Neural progenitor cell (in vitro differentiated cells): ENCODE measurements around the gene MYO16. TPM values are rescaled to one million over a fixed set of nuclear protein-coding genes. Genes with fewer than 3 reads are reported as not detected.

Experiments
- DNase-seq: peaks from one replicate; pipeline ENCODE4 v3.0.0-alpha.2; 2016; ENCODE audit warnings: low spot score
- H2AFZ ChIP-seq: fragments of 200-600 bp; sonication (generic); replicated peaks from 2 replicates; pipeline ENCODE4 v1.6.1; 2016; ENCODE audit warnings: antibody characterized with exemption
- H3F3A ChIP-seq: fragments of 200-600 bp; sonication (generic); 2 replicates; pipeline ENCODE4 v1.6.1; 2016; ENCODE audit warnings: antibody characterized with exemption, low read depth
- H3K27ac ChIP-seq: fragments of 200-600 bp; sonication (generic); 2 replicates; pipeline ENCODE4 v1.5.1; 2016; ENCODE audit warnings: mild to moderate bottlenecking
- H3K27me3 ChIP-seq: fragments of 200-600 bp; sonication (generic); 2 replicates; pipeline ENCODE4 v1.6.1; 2016; ENCODE audit warnings: mild to moderate bottlenecking, moderate library complexity
- H3K36me3 ChIP-seq: fragments of 200-600 bp; sonication (generic); 2 replicates; pipeline ENCODE4 v1.5.1; 2016
- H3K4me1 ChIP-seq: fragments of 200-600 bp; sonication (generic); 2 replicates; pipeline ENCODE4 v1.6.1; 2016; ENCODE audit warnings: mixed run types
- H3K4me2 ChIP-seq: fragments of 200-600 bp; sonication (generic); 2 replicates; pipeline ENCODE4 v1.6.1; 2016
- H3K4me3 ChIP-seq: fragments of 200-600 bp; sonication (generic); 2 replicates; pipeline ENCODE4 v1.5.1; 2016
- H3K79me2 ChIP-seq: fragments of 200-600 bp; sonication (generic); 2 replicates; pipeline ENCODE4 v1.6.1; 2016; ENCODE audit warnings: low read depth
- H3K9ac ChIP-seq: fragments of 200-600 bp; sonication (generic); 2 replicates; pipeline ENCODE4 v1.6.1; 2016
- H3K9me3 ChIP-seq: fragments of 200-600 bp; sonication (generic); 2 replicates; pipeline ENCODE4 v1.5.1; 2016; ENCODE audit warnings: low read depth
- H4K20me1 ChIP-seq: fragments of 200-600 bp; sonication (generic); 2 replicates; pipeline ENCODE4 v1.6.1; 2016; ENCODE audit warnings: low read depth
- H3K27ac Mint-ChIP-seq: 3 replicates; pipeline ENCODE4 v1.8.0; 2021; ENCODE audit warnings: mixed read lengths
- H3K27me3 Mint-ChIP-seq: 2 replicates; pipeline ENCODE4 v1.8.0; 2022; ENCODE audit warnings: low read depth, mild to moderate bottlenecking, inconsistent platforms, moderate library complexity, mixed read lengths; ENCODE audit not compliant: insufficient read depth
- H3K36me3 Mint-ChIP-seq: 3 replicates; pipeline ENCODE4 v1.8.0; 2021; ENCODE audit warnings: mixed read lengths
- H3K4me1 Mint-ChIP-seq: 3 replicates; pipeline ENCODE4 v1.8.0; 2021; ENCODE audit warnings: mixed read lengths
- H3K4me3 Mint-ChIP-seq: 3 replicates; pipeline ENCODE4 v1.8.0; 2021; ENCODE audit warnings: mild to moderate bottlenecking, moderate library complexity, mixed read lengths
- H3K9me3 Mint-ChIP-seq: 3 replicates; pipeline ENCODE4 v1.8.0; 2020; ENCODE audit warnings: mixed read lengths
- CTCF ChIP-seq: fragments of 200-600 bp; sonication (generic); IDR thresholded peaks from 2 replicates; pipeline ENCODE4 v1.5.1; 2017; ENCODE audit warnings: antibody characterized with exemption, mild to moderate bottlenecking
- EZH2 ChIP-seq: fragments of 200-600 bp; sonication (generic); IDR thresholded peaks from 2 replicates; pipeline ENCODE4 v1.6.1; 2017; ENCODE audit warnings: antibody characterized with exemption, mild to moderate bottlenecking, moderate library complexity
- EZH2phosphoT487 ChIP-seq: fragments of 200-600 bp; sonication (generic); IDR thresholded peaks from 2 replicates; pipeline ENCODE4 v1.6.1; 2017; ENCODE audit warnings: antibody characterized with exemption
- total RNA-seq: library from RNA; depleted of rRNA; stranded (reverse); fragments of >200 nt; gene quantifications from 2 replicates; pipeline ENCODE4 v1.2.3, GENCODE V29; 2015; ENCODE audit warnings: low replicate concordance

The MYO16 gene
- total RNA-seq, 1 donor from 2014 or later, result 0.41 TPM

- Histone ChIP-seq H3K4me2 (no peak overlapping the region), H3F3A (no peaks in the 10 kb centered on the region), H3K27me3 (no peaks in the 10 kb centered on the region), H3K4me3 (no peak overlapping the region), H4K20me1 (no peaks in the 10 kb centered on the region), H3K4me1 (peaks cover 21% of the 10 kb centered on the region), H3K79me2 (no peaks in the 10 kb centered on the region), H3K36me3 (no peaks in the 10 kb centered on the region), H2AFZ (no peak overlapping the region), H3K27ac (no peak overlapping the region), H3K9ac (no peak overlapping the region), H3K9me3 (no peaks in the 10 kb centered on the region)
- Mint-ChIP-seq H3K27ac (no peak overlapping the region), H3K4me1 (peaks cover 37% of the 10 kb centered on the region), H3K36me3 (peaks cover 4% of the 10 kb centered on the region), H3K27me3 (no peaks in the 10 kb centered on the region), H3K9me3 (peaks cover 2% of the 10 kb centered on the region), H3K4me3 (no peak overlapping the region)
- DNase-seq, result no peak
- TF ChIP-seq EZH2phosphoT487 (no peak), EZH2 (no peak), CTCF (no peak)
Measured at GRCh38 chr13:109207622-109208021, 578.2 kb downstream of the MYO16 start.

GRCh38 chr13:109208522-109208921 lies 579.1 kb downstream of the MYO16 start:
- H3K27me3 Mint-ChIP-seq, result no peaks in the 10 kb centered on the region
- H3K27ac Mint-ChIP-seq, result no peak overlapping the region
- no peak overlapping the region for H3K4me3 ChIP-seq
- no peak overlapping the region for H3K4me2 ChIP-seq
- no peak overlapping the region for H3K27ac ChIP-seq
- no peaks in the 10 kb centered on the region for H3K27me3 ChIP-seq
- H3K9me3 ChIP-seq, result no peaks in the 10 kb centered on the region
- H2AFZ ChIP-seq, result no peak overlapping the region
- no peak overlapping the region for H3K9ac ChIP-seq
- H4K20me1 ChIP-seq, result no peaks in the 10 kb centered on the region
- H3K9me3 Mint-ChIP-seq, result peaks cover 2% of the 10 kb centered on the region
- no peak overlapping the region for H3K4me3 Mint-ChIP-seq
- TF ChIP-seq EZH2 (no peak), EZH2phosphoT487 (no peak), CTCF (no peak)
- H3F3A ChIP-seq, result no peaks in the 10 kb centered on the region
- H3K36me3 ChIP-seq, result no peaks in the 10 kb centered on the region
- peaks cover 32% of the 10 kb centered on the region for H3K4me1 Mint-ChIP-seq
- peaks cover 6% of the 10 kb centered on the region for H3K36me3 Mint-ChIP-seq
- DNase-seq, result no peak
- H3K79me2 ChIP-seq, result no peaks in the 10 kb centered on the region
- H3K4me1 ChIP-seq, result peaks cover 21% of the 10 kb centered on the region

GRCh38 chr13:109209526-109209925 lies 580.1 kb downstream of the MYO16 start:
- H3K4me3 Mint-ChIP-seq, result no peak overlapping the region

More at GRCh38 chr13:109209526-109209925, 580.1 kb downstream of the MYO16 start:
- H3K79me2 ChIP-seq, result no peaks in the 10 kb centered on the region
- no peaks in the 10 kb centered on the region for H4K20me1 ChIP-seq
- no peak overlapping the region for H2AFZ ChIP-seq
- DNase-seq, result no peak
- H3K9me3 Mint-ChIP-seq, result peaks cover 2% of the 10 kb centered on the region
- no peaks in the 10 kb centered on the region for H3K27me3 Mint-ChIP-seq
- H3K36me3 Mint-ChIP-seq, result peaks cover 6% of the 10 kb centered on the region
- H3K27ac ChIP-seq, result no peak overlapping the region
- H3K4me2 ChIP-seq, result no peak overlapping the region
- H3K4me3 ChIP-seq, result no peak overlapping the region
- no peak overlapping the region for H3K9ac ChIP-seq
- no peak for TF ChIP-seq EZH2
- no peak for TF ChIP-seq CTCF
- TF ChIP-seq EZH2phosphoT487, result no peak
- H3K4me1 ChIP-seq, result peaks cover 17% of the 10 kb centered on the region
- H3K36me3 ChIP-seq, result no peaks in the 10 kb centered on the region
- H3K27me3 ChIP-seq, result no peaks in the 10 kb centered on the region
- H3K9me3 ChIP-seq, result no peaks in the 10 kb centered on the region
- no peak overlapping the region for H3K27ac Mint-ChIP-seq
- H3F3A ChIP-seq, result no peaks in the 10 kb centered on the region
- peaks cover 32% of the 10 kb centered on the region for H3K4me1 Mint-ChIP-seq
